ENCODE measurements around the gene ZNF688.

DNA sequence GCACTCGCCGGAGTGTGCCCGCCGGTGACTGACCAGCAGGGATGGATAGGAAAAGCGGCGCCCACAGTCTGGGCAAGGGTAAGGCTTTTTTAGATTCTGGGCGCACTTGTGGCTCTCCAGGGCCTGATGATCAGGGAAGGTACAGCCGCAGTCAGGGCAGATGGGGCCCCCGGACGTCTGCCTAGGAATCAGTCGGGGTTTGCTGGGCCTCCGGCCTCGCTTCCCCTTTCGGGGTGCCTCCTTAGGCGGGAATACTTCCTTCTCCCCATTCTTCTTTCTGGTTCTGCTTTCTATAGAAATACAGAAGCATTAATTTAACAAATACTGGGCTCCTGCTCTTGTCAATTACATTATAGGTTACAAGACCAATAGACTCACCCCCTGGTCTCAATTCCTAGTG is 33.6 kb upstream of the ZNF688 start:
- TF ChIP-seq, protein P1, sequence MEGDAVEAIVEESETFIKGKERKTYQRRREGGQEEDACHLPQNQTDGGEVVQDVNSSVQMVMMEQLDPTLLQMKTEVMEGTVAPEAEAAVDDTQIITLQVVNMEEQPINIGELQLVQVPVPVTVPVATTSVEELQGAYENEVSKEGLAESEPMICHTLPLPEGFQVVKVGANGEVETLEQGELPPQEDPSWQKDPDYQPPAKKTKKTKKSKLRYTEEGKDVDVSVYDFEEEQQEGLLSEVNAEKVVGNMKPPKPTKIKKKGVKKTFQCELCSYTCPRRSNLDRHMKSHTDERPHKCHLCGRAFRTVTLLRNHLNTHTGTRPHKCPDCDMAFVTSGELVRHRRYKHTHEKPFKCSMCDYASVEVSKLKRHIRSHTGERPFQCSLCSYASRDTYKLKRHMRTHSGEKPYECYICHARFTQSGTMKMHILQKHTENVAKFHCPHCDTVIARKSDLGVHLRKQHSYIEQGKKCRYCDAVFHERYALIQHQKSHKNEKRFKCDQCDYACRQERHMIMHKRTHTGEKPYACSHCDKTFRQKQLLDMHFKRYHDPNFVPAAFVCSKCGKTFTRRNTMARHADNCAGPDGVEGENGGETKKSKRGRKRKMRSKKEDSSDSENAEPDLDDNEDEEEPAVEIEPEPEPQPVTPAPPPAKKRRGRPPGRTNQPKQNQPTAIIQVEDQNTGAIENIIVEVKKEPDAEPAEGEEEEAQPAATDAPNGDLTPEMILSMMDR (IDR thresholded peaks at IDR 0.05), result no peak
- TF ChIP-seq POLR2A (IDR thresholded peaks at IDR 0.05), result no peak

Measured in uterus (tissue), 2 donors.